Activated naive CD8-positive, alpha-beta T cell treated with anti-CD3 and anti-CD28 coated beads, Interleukin-2, amount 50 U/mL, for 24 hours (primary cell): Measurements from ENCODE around the gene ASAP2.

Source experiments
- ATAC-seq: fragments of 150-1000 bp; cut with Tn5 transposase; one replicate; pipeline ENCODE4 v1.10.0; 2021
- DNase-seq: peaks from one replicate; pipeline ENCODE4 v3.0.0; 2021
- H3K27ac Mint-ChIP-seq: one replicate; pipeline ENCODE4 v1.8.0; 2021; ENCODE audit warnings: mild to moderate bottlenecking, mixed read lengths
- H3K27me3 Mint-ChIP-seq: one replicate; pipeline ENCODE4 v1.8.0; 2021; ENCODE audit warnings: mixed read lengths
- H3K36me3 Mint-ChIP-seq: one replicate; pipeline ENCODE4 v1.8.0; 2021; ENCODE audit warnings: low read depth, mixed read lengths
- H3K4me1 Mint-ChIP-seq: one replicate; pipeline ENCODE4 v1.8.0; 2021; ENCODE audit warnings: mixed read lengths
- H3K4me3 Mint-ChIP-seq: one replicate; pipeline ENCODE4 v1.8.0; 2021; ENCODE audit warnings: mild to moderate bottlenecking, moderate library complexity, mixed read lengths
- H3K9me3 Mint-ChIP-seq: one replicate; pipeline ENCODE4 v1.8.0; 2021; ENCODE audit warnings: mixed read lengths

ASAP2 gene

GRCh38 chr2:9228088-9228751 lies 21.6 kb downstream of the ASAP2 start:
- DNase-seq, result no peak
- Mint-ChIP-seq H3K4me1 (no peaks in the 10 kb centered on the region), H3K36me3 (no peaks in the 10 kb centered on the region)

GRCh38 chr2:9228781-9229469 lies 22.3 kb downstream of the ASAP2 start:
- Mint-ChIP-seq H3K4me3 (no peak overlapping the region), H3K27ac (no peak overlapping the region), H3K4me1 (no peaks in the 10 kb centered on the region), H3K36me3 (no peaks in the 10 kb centered on the region), H3K27me3 (peaks cover 10% of the 10 kb centered on the region), H3K9me3 (no peaks in the 10 kb centered on the region)
- DNase-seq (no peak), ATAC-seq (no peak)

More at GRCh38 chr2:9228088-9228751, 21.6 kb downstream of the ASAP2 start:
- Mint-ChIP-seq H3K27ac (no peak overlapping the region), H3K27me3 (peaks cover 10% of the 10 kb centered on the region), H3K9me3 (no peaks in the 10 kb centered on the region), H3K4me3 (no peak overlapping the region)
- ATAC-seq, result no peak

DNA sequence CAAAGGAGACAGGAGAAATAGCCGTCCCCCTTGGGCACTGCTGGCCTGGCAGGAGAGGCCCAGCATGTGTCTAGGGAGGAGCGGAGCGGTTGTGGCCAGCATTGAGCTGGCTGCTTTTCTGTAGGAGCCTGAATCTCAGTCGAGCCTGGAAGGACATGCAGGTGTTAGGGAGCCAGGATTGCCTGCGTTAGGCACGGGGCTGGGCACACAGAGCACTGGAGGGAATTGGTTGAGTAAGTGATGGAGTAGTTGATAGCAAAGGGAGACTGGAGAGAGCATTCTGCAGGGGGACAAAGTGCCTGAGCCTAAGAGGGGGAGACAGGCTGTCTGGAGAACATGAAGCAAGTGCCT lies 22.8 kb downstream of the ASAP2 start:
- Mint-ChIP-seq H3K9me3 (no peaks in the 10 kb centered on the region), H3K4me1 (no peaks in the 10 kb centered on the region), H3K27ac (no peak overlapping the region), H3K36me3 (no peaks in the 10 kb centered on the region), H3K27me3 (peaks cover 10% of the 10 kb centered on the region), H3K4me3 (no peak overlapping the region)
- ATAC-seq, result no peak
- DNase-seq, result no peak

DNA sequence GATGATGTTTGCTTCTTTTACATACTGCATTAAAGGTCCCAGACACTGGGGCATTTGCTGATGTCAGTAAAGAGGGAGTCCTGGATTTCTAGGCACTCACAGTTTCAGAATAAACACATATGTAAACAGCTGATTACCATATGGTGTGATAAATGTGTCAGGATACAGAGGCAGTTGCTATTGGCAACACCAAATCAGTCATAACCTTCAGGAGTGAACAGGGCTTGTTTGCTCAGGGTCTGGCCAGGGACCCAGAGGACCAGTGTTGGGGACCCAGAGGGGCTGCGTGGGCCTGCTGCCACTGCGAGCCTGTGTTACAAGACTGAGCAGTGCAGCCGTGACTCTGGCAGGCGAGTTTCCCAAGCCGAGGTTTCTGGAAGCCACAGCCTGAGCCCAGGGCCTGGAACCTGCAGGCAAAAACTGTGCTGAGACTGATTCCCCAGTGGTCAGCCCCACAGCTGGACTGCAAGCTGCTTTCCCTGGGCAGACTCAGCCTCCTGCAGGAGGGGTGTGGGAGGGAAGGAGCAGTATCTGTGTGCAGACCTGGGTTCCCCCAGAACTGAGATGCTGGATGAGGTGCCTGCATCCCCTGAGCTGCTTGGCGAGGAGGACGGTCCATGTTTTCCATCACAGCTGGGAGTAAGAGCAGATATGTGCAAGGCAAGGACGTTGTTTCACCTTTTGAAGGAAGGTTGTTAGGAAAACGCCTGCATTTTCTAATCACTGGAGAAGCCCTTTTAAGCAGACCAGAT lies 23.6 kb downstream of the ASAP2 start:
- no peak overlapping the region for H3K4me3 Mint-ChIP-seq
- H3K27me3 Mint-ChIP-seq, result peaks cover 10% of the 10 kb centered on the region
- ATAC-seq (no peak), DNase-seq (no peak)
- no peaks in the 10 kb centered on the region for H3K36me3 Mint-ChIP-seq
- H3K9me3 Mint-ChIP-seq, result no peaks in the 10 kb centered on the region
- no peaks in the 10 kb centered on the region for H3K4me1 Mint-ChIP-seq
- no peak overlapping the region for H3K27ac Mint-ChIP-seq

- Mint-ChIP-seq H3K27ac (no peak overlapping the region), H3K4me1 (no peaks in the 10 kb centered on the region), H3K9me3 (no peaks in the 10 kb centered on the region), H3K36me3 (no peaks in the 10 kb centered on the region), H3K4me3 (no peak overlapping the region), H3K27me3 (peaks cover 10% of the 10 kb centered on the region)
- ATAC-seq, result no peak
- no peak for DNase-seq
Observed at GRCh38 chr2:9230881-9231280, 24.3 kb downstream of the ASAP2 start.

DNA sequence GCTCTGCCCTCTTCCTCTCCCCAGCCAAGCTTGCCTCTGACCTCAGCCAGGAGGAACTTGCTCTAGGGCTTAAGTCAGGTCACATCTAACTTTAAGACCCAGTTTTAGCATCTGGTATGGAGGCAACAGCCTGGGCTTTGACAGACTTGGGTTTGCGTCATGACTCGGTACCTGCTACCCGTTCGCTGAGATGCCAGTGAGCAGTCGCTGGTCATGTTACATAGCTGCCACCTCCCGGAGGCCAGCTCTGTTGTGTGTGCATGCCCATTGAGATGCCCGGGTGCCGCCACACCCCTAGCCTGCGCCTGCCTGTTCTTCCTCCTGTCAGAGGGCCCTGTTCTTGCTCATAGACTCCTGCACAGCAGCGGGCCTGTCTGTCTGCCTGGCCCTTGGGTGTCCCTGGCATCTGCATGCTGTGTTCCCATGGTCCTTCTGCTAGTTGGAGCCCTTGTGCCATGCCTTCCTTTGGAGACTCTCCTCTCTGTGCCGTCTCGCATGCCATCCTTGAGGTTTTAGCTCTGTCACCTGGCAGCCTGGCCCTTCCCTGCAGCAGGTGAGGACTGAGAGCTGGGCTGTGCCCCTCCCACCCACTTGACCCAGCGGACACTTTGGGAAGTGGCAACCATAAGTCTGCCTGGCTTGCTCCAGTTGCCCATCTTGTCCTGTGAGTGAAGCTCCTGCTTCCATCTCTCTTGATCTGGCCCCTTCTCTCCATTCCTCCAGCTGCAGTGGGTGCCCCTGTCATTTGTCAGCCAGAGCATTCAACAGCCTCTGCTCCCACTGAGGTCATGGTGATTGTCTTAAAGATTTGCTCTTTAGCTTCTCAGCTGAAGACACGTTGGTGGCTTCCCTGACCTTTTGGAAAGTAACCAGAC lies 24.9 kb downstream of the ASAP2 start:
- no peak for DNase-seq
- no peak for ATAC-seq
- Mint-ChIP-seq H3K9me3 (no peaks in the 10 kb centered on the region), H3K36me3 (no peaks in the 10 kb centered on the region), H3K4me1 (no peaks in the 10 kb centered on the region), H3K27me3 (peaks cover 10% of the 10 kb centered on the region), H3K27ac (no peak overlapping the region), H3K4me3 (no peak overlapping the region)

GRCh38 chr2:9232166-9232479 lies 25.5 kb downstream of the ASAP2 start:
- DNase-seq (no peak), ATAC-seq (no peak)
- Mint-ChIP-seq H3K27ac (no peak overlapping the region), H3K27me3 (peaks cover 10% of the 10 kb centered on the region), H3K4me1 (no peaks in the 10 kb centered on the region), H3K4me3 (no peak overlapping the region), H3K9me3 (no peaks in the 10 kb centered on the region), H3K36me3 (no peaks in the 10 kb centered on the region)

DNA sequence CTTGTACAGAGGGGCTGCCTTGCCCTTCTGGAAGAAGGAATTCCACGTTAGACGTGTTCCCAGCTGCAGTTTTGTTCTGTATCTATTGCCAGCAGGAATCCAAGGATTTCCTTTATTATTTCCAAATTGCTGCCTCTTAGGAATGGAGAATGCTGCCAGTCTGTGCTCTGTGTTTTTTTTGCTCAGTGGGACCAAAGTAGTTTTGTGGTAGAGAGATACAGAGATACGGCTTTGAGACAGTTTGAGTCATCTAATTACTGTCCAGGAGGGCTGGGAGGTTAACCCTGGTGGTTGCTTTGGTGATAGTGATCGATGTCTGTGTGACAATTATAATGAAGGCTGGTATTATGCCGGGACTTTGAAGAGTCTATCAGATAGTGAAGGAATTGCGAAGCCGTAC lies 26.3 kb downstream of the ASAP2 start:
- H3K4me1 Mint-ChIP-seq, result no peaks in the 10 kb centered on the region
- H3K36me3 Mint-ChIP-seq, result no peaks in the 10 kb centered on the region
- H3K4me3 Mint-ChIP-seq, result no peak overlapping the region
- no peak overlapping the region for H3K27ac Mint-ChIP-seq
- ATAC-seq (no peak), DNase-seq (no peak)
- no peaks in the 10 kb centered on the region for H3K9me3 Mint-ChIP-seq
- peaks cover 10% of the 10 kb centered on the region for H3K27me3 Mint-ChIP-seq

DNA sequence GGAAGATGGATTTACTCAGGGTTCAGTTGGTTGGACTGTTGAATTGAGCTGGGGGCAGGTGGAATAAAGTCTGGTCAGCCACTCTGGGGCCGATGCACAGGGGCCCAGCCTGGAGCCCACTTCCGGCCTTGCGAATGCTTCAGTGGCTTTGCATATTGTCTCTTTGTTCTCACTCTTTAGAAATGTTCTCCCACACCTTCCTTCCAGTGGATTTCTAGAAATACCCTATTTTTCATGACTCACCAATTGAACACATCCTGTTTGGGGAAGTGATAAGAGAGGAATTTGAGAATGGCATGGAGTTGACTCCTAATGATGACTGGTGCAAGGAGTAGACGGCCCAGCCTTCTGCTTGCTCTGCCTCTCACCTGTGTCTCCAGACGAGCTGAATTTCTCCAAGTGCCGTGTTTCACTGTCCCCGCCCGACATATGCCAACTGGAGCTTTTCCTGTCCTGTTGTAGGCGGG lies 28.1 kb downstream of the ASAP2 start:
- Mint-ChIP-seq H3K27me3 (peaks cover 8% of the 10 kb centered on the region), H3K36me3 (no peaks in the 10 kb centered on the region), H3K9me3 (no peaks in the 10 kb centered on the region), H3K4me3 (no peak overlapping the region), H3K27ac (no peak overlapping the region), H3K4me1 (no peaks in the 10 kb centered on the region)
- DNase-seq (no peak), ATAC-seq (no peak)

DNA sequence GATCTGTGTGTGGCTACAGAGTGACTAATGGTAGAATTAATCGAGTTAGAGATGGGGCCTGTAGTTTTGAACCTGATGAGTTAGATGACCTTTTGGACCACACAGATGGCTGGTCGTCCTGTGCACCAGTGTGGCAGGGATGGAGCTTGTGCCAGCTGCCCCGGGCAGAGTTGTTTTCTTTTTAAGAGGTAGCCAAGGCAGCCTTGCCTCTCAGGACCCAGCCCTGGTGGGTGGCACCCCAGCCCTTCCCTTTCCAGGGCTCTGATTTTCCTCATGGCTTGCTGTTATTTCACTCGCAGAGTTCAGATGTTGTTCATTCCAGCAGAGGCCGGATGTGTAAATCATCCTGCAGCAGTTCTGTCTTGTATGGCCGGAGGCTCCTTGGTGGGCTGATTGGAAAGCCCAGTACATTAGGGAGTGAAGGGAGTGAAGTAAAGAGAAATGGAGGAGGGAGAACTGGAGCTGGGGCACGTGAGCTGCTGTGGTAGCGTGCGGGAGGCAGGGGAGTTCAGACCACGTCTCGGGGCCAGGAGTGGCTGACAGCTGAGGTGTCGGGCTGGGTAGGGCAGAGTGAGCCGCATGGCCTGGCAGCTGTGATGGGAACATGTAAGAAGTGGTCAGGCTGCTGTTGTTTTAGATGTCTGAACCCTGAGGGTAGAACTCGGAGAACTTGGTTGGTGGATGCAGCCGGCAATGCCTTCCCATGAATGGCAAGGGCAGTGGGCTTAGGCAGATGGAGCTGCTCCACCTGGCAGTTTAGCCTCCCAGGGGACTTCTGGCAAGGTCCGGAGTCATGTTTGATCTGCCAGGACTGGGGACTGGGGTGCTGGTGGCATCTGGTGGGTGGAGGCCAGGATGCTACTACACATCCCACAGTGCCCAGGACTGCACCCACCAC lies 28.8 kb downstream of the ASAP2 start:
- no peak overlapping the region for H3K4me3 Mint-ChIP-seq
- H3K36me3 Mint-ChIP-seq, result no peaks in the 10 kb centered on the region
- H3K27me3 Mint-ChIP-seq, result peaks cover 8% of the 10 kb centered on the region
- H3K9me3 Mint-ChIP-seq, result no peaks in the 10 kb centered on the region
- ATAC-seq, result no peak
- no peak overlapping the region for H3K27ac Mint-ChIP-seq
- H3K4me1 Mint-ChIP-seq, result no peaks in the 10 kb centered on the region
- no peak for DNase-seq

DNA sequence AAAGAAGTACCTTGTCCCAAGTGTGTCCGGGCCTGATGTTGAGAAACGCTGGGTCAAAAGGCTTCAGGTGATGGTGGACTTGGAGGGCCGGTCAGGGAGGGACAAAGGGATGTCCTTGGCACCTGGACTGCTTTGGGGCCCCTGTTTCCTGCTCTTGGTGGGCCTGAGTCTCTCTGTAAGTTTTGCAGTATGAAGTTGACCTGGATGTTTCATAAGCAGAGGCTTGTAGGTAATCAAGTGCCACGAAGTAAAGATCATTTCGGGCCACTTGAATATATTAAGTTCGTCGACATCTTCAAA lies 29.4 kb downstream of the ASAP2 start:
- no peak for ATAC-seq
- Mint-ChIP-seq H3K36me3 (no peaks in the 10 kb centered on the region), H3K27me3 (peaks cover 8% of the 10 kb centered on the region), H3K9me3 (no peaks in the 10 kb centered on the region), H3K4me3 (no peak overlapping the region), H3K4me1 (no peaks in the 10 kb centered on the region), H3K27ac (no peak overlapping the region)
- DNase-seq, result no peak

DNA sequence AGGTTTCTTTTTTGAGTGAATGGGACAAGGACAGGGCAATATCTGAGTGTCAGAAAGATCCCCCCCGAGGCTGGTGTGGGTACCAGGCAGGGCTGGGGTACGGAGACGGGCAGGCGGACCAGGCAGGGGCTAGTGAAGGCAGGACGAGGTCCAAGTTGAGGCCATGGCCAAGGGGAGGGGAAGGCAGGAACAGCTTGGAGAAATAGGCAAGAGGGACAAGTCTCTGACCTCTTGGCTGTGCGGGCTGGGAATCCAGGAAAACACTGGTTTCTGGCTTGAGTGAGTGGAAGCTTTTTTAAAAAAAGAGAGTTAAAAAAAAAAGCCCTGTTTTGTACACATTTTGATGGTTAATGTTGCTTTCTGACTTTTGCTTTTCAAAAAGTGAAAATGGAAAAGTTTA lies 30.3 kb downstream of the ASAP2 start:
- DNase-seq (no peak), ATAC-seq (no peak)
- Mint-ChIP-seq H3K36me3 (no peaks in the 10 kb centered on the region), H3K27me3 (peaks cover 5% of the 10 kb centered on the region), H3K9me3 (no peaks in the 10 kb centered on the region), H3K27ac (no peak overlapping the region), H3K4me1 (no peaks in the 10 kb centered on the region), H3K4me3 (no peak overlapping the region)

DNA sequence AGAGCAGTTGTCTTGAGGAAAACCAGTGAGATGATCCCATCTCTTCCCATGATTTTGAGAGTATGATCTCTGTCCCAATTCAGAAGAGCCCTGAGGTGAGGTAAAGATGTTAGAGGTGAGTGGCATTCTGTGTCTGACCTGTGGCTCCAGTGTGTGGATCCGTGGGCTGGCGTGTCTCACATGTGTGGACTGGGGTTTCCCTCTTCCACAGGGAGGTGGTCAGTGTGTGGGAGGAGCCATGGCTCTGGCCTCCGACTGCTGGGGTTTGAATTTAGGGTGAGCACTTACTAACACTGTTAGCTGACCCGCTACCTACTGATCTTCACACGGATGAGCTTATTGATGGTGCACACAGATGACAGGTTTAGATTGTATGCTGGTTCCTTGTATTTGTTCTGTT lies 31.2 kb downstream of the ASAP2 start:
- Mint-ChIP-seq H3K36me3 (no peaks in the 10 kb centered on the region), H3K4me1 (no peaks in the 10 kb centered on the region), H3K27me3 (no peaks in the 10 kb centered on the region), H3K9me3 (no peaks in the 10 kb centered on the region), H3K27ac (no peak overlapping the region), H3K4me3 (no peak overlapping the region)
- ATAC-seq, result no peak
- DNase-seq, result no peak
